Stimulated activated CD4-positive, alpha-beta T cell treated with anti-CD3 and anti-CD28 coated beads, Interleukin-4, amount 100 ng/mL, for 48 hours (primary cell): ENCODE measurements around the gene MIPEP.

ENCODE experiments used
- DNase-seq, 2 donors: peaks; one replicate each; pipeline ENCODE4 v3.0.0-alpha.2; 2020; ENCODE audit warnings: low read depth in 2 of 2

The MIPEP gene

DNA sequence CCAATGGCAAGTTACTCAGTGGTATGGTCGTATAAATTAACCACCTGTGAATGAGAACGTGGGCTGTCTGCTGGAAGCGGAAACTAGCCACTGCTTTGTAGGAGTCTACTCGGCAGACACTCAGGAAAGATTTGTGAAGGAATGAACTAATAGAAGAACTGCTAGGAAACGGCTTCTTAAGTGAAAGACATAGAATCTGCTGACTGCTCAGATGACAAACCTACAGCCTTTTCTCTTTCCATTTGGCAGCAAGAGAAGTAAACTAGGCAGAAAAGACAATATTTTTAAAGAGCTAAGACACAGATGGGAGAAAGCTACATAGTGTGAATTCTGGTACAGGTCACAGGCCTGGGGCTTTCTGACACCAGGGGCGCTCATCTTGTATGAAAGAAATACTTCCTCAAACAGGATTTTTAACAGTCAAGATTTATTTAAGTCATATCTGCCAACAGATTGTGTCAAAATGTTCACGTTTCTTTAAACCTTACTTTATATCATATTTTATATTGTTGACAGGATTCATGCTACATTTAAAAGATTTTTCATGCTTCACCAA, 78.4 kb downstream of the MIPEP start:
- DNase-seq, result no peak

GRCh38 chr13:23808803-23809202, 80.4 kb downstream of the MIPEP start:
- DNase-seq, result no peak

- no peak for DNase-seq
These were observed 82.2 kb downstream of the MIPEP start for GRCh38 chr13:23806874-23807526.

- no peak for DNase-seq
These were observed 83.4 kb downstream of the MIPEP start for GRCh38 chr13:23805821-23806220.

DNA sequence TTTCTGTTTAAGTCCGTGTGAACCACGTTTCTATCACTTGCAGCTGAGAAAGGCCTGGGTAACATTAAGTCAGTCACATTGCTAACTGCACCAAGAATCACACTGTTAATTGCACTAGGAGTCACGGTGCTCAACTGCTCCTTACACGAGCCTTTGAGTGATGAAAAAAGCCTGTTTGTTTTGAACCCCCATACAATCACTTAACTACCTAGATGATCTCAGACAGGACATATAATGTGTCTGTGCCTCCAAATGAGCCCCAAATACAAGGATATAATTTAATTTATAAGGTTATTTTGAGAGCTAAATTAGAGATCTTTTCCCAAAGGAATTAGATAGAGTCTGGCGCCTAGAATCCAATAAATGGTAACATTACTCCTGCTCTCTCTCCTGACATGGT, 84.1 kb downstream of the MIPEP start:
- no peak for DNase-seq

- no peak for DNase-seq
These were observed 85.0 kb downstream of the MIPEP start for GRCh38 chr13:23804166-23804565.

DNA sequence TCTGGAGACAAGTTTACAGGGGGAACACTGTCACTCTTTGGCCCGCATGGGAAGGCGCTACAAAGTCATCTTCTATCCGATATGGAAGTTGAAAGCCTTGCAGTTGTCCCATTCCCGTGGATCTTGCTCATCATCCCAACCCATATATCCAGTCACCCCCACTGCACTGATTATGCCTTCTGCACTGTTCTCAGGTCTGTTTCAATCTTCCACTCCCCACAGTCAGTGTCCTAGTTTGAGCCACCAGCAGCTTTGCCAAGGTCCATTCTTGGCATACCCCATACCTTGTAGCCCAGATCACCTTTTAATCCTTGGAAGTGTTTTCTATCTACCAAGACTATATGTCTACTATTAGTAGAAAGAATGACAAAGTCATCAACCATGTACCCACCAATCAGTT, 88.1 kb downstream of the MIPEP start:
- no peak for DNase-seq

- DNase-seq, result no peak
These were observed 89.3 kb downstream of the MIPEP start for GRCh38 chr13:23799945-23800344.

- DNase-seq, result no peak
These were observed 91.8 kb downstream of the MIPEP start for GRCh38 chr13:23797276-23797903.

DNA sequence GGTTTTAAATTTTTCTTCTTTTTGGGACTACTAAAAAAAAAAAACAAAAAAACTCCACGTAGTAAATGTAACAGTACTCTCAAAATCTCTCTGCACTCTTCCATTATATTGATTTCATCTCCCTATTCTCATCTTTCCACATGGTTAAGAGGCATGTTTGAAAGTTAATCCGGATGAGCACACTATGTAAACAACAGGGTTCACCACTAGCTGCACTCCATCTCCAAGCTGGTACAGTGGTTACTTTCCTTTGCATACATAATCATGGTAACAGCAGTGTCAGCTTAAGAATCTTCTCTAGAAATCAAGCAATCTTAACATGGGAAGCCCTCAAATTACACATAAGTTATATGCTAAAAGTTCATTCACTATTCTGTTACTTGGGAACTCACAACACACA, 92.6 kb downstream of the MIPEP start:
- DNase-seq, result no peak

DNA sequence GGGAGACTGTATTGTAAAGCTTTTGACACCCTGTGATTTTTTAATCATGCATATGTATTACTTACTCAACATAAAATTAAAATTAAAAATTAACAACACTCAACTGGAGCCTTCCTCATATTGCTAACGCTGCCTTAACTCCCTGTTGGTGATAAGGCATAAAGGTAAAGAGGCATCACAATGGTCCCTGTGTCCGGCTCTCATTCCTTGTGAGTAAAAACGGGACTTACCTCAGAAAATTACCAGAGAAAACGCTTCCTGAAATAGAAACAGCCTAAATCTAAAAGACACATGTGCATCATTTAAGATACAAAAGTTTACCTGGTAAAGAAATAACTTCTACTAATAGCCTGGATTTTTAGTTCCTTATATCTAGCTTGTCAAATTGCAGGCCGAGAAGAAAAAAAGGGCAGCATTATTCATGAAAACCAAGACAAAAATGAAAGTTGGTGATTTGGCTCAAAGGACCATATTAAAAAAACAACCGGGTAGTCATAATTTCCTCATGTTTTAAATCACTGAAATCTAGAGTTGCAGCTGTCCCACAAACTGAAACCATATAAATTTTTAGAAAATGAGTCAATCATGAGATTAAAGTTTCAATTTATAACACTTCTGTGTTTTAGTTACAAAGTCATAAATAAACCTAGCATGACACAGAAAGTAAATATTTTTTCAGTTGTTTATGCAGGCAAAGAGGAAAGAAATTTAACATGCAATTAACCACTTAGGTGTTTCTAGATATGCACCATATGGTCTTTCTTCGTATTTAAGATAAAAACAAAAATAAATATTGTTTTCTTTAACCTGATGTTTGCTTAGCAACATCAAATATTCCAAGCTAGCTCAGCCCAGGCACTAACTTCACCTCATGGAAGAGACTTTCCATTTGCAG, 94.7 kb downstream of the MIPEP start:
- DNase-seq, result no peak

DNA sequence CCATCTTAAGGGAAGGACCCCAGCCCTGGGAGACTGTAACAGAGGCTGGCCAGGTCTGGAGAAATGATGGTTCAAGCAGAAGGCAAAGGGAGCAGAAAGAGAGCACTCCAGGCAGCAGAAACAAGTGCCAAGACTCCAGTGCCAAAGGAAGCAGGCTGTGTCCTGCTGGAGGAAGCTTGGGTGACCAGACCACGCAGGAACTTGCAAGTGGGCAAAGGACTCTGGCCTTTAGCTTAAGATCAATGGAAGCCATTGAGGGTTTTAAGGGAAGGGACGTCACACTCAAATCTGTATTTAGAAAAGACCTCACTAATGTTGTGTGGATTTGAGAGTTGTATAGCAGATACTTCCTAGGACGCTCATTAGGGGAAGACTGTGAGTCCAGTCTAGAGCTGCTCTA, 95.5 kb downstream of the MIPEP start:
- DNase-seq, result no peak

DNA sequence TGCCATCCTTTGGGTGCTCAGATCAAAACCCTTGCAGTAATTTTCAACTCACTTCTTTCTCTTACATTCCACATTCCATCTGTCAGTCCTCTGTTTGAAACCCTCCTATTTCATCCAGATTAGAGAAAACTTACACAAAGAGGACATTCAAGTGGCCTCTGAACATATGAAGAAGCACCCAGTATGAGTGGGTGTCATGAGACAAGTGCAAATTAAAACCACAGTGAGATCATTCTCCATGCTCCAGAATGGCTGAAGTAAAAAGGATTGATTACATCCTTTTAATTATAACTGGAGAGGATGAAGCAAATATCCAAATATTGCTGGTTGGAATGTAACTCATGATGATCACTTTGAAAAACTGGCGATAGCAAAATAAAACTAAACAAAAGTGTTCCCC, 96.5 kb downstream of the MIPEP start:
- no peak for DNase-seq

DNA sequence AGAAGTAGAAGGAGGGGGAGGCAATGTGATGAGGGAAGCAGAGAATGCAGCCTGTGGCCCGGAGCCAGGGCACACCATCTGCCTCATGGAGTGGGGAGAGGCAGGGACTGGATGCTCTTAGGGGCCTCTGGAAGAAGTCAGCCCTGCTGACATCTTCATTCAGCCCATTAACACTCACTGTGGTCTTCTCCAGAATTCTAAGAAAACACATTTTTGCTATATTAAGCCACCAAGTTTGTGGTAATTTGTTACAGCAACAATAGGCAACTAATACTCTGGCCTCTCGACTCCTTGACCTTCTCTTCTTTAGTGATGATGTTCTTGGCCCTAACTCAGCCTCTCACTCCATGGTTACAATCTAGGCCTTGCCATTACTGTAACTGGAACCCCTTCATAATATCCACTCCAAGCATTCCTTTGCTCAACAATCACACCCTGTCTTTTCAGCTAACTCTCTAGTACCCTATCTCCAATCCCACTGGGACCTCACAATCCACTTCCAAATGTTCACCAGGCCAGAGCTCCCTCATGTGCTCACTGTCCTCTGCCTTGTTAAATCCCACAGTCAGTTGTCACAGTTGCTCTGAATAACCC, 98.5 kb downstream of the MIPEP start:
- no peak for DNase-seq

DNA sequence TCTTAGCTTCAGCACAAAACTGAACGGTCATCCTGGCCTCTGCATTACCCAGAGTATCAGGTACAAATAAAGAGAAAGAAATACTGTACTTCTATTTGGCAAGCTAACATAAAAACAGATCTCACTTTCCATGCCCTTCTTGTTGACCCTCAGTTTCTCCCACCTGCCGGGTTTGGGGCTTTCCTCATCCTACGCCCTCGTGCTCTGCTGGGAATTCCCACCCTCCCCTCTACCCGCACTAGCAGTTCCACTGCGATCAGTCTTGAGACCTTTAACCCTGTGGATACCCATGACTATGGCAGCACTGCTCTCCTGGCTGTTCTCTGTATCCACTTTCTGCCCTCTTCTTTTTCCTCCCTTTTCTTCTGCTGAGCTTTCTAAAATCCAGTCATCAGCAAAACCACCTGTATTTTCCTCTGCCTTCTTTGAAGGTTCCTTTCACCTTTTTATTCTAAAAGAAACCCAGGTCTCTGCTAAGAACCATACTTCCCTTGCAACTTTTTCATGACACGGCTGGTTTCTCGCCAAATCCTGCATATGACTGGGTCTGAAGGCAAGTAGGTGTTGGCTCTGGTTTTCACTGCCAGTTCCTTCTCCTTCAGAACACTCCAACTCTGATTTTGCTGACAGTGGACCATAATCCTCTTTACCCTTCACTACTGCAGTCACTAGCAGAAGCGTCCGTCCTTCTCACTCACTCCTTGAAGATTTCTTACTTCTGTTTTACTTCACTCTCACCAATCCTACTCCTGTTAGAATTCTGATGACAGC, 99.4 kb downstream of the MIPEP start:
- DNase-seq, result no peak

DNA sequence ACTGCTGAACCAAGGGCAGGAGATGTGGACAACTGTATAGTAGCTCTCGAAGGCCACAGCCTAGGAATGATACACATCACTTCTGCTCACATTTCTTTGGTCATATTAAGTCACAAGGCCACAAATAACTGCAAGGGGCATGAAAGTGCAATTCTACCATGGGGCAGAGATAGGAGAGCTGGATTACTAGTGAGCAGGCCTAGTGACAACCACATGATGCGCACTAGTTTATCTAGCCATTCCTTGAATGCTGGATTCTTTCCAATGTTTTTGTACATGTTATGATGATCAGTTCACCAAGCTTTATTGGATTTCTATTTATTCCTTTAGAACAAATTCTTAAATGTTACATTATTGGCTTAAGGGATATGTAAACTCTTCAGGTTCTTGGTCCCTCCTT, 100.7 kb downstream of the MIPEP start:
- no peak for DNase-seq

DNA sequence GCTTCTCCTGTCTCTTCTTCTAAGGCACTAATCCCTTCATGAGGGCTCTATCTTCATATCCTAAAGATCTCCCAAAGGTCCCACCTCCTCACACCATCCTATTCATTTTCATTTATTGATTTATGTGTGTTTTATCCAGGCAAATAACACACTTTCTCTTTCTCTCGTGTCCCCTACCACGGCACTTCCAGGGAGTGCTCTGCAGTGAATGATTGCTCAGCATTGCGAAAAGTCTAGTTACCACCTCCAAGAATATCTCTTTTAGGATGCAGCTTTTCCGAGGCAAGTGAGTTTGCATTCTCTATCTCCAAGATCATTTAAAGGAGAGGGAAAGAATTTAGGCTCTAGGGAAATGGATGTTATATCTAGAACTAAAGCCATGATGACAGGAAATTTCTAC, 101.7 kb downstream of the MIPEP start:
- no peak for DNase-seq

DNA sequence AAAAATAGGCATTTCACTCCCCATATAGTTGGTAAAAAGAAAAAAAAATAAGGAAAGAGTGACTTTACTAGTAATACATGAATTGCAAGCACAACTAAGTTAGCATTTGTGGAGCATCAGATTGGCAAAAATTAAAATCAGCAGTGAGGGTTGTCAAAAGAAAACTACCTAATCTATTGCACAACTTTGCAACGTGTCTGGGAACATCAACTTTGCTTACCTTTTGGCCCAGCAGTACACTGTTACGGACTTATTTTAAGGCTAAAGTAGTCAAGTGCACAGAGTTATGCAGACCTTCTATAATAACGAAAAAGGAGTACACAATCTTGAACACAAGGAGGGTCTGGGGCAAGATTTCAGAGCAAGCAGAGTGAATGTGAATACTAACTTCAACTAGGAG, 102.6 kb downstream of the MIPEP start:
- no peak for DNase-seq

GRCh38 chr13:23778879-23779278, 110.3 kb downstream of the MIPEP start:
- DNase-seq, result no peak

DNA sequence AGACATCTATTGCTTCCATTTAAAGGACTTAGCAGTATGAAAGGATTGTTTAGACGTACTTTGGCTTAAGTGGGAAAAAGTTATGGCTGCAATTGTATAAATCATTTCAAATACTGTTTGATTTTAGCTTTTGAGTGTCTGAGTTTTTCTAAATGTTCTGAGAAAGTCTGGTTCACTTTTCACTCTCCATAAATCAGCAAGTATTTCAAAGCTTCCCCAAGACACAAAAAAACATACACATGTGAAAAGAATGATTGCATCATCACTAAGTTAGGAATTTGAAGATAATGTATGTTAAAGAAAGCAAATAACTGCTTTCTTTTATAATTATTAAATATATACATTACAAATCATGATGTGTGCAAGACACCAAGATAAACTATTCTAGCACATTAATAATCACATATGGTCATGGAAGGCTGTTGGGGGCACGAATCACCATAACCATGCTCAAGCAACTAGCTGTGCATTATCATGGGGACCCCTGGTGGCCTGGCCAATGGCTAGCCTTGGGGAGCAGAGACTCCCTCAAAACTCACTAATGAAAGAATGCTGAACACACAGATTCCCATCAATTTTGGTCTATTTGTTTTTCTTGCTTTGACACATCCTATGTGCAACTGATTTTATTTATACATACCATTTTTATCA, 111.1 kb downstream of the MIPEP start:
- DNase-seq, result no peak

GRCh38 chr13:23777575-23777870, 111.7 kb downstream of the MIPEP start:
- DNase-seq, result no peak
